Pulmonary artery endothelial cell (primary cell): ENCODE data around the gene TOLLIP. TPM values are rescaled to one million over a fixed set of nuclear protein-coding genes. Genes with fewer than 3 reads are reported as not detected.
"Not testable (repeated sequence)": the region's sequence is repeated elsewhere in the genome, so short reads cannot be mapped to it uniquely, and the experiment has no call there.

ENCODE experiments used
- DNase-seq: peaks from one replicate; pipeline ENCODE4 v3.0.0-alpha.2; 2011; ENCODE audit warnings: low read depth, low spot score
- total RNA-seq: library from RNA; depleted of rRNA; stranded (reverse); fragments of >200 nt; gene quantifications from 2 replicates; pipeline ENCODE4 v1.2.3, GENCODE V29; 2014

The TOLLIP gene
- total RNA-seq, 1 donor from 2014 or later: 26.0 TPM

DNA sequence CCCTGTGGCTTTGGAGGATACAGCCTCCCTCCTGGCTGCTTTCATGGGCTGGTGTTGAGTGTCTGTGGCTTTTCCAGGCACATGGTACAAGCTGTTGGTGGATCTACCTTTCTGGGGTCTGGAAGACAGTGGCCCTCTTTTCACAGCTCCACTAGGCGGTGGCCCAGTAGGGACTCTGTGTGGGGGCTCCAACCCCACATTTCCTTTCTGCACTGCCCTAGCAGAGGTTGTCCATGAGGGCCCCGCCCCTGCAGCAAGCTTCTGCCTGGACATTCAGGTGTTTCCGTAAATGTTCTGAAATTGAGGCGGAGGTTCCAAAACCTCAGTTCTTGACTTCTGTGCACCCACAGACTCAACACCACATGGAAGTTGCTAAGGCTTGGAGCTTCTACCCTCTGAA, 44.0 kb downstream of the TOLLIP start:
- DNase-seq: not testable (repeated sequence)

- DNase-seq: peak; percentile 43
Measured at GRCh38 chr11:1264444-1264843, 45.0 kb downstream of the TOLLIP start.

DNA sequence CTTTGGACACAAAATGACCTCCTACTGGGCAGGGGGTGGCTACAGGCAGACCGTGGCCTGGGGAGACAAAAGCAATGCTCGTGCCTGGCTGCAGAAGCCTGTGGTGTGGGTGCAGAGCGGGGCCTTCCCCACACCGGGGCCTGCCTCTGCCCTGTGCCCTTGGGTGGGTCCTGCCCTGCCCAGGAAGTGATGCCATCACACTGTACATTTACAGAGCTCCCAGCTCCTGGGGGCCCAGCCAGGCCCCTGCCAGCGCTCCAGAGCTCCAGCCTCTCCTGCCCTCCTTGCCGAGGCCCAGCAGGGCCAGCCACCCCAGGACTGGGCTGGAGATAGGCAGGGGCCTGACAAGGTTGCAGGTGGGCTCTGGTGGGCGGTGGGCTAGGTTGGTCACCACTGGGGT, 46.4 kb downstream of the TOLLIP start:
- DNase-seq: no peak

GRCh38 chr11:1262172-1263006, 47.0 kb downstream of the TOLLIP start:
- DNase-seq: peak; percentile 74

DNA sequence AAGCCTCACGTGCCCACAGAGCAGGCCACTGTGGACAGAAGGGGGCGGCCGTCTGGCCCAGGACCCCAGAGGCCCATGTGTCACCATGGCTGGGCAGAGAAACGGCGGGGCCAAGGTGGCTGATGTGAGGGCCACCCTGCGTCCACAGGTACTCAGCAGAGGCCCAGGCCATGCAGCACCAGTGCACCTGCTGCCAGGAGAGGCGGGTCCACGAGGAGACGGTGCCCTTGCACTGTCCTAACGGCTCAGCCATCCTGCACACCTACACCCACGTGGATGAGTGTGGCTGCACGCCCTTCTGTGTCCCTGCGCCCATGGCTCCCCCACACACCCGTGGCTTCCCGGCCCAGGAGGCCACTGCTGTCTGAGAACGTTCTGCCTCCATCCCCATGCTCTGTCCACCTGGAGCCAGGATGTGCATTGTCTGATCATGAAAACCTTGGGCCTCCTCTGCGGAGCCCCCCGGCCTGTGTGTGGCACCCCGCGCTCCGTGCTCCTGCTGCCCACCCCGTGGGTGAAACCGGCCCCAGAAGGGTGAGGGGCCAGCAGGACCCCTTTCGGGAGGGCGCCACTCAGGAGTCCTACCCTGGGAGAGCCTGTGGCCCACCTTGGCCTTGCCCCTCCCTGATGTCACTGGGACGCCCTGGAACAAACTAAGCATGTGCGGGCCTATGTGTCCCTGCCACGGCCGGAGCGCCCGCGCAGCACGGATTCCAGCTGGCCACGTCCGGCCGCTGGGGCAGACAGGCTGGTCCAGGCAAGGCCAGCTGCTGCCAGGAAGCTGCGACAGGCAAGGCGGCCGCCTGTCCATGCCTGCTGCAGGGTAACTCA, 48.0 kb downstream of the TOLLIP start:
- DNase-seq: no peak

- no peak for DNase-seq
Measured at GRCh38 chr11:1260620-1261019, 48.8 kb downstream of the TOLLIP start.

GRCh38 chr11:1260023-1260501, 49.4 kb downstream of the TOLLIP start:
- no peak for DNase-seq

DNA sequence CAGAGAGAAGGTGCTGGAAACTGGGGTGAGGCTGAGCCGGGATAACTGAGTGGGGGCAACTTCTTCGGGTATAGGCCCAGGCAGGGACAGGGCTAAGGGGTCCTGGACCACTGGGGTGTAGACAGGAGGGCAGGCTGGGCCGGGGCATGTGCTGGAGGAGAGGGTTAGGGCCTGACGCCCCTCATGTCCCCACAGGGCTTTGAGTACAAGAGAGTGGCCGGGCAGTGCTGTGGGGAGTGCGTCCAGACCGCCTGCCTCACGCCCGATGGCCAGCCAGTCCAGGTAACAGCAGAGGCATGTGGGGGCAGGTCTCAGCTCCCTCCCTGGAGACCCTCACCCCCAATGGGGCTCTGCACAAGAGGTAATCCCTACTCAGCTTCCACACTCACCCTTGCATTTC, 49.9 kb downstream of the TOLLIP start:
- no peak for DNase-seq

- DNase-seq: no peak
Measured at GRCh38 chr11:1259076-1259461, 50.4 kb downstream of the TOLLIP start.

DNA sequence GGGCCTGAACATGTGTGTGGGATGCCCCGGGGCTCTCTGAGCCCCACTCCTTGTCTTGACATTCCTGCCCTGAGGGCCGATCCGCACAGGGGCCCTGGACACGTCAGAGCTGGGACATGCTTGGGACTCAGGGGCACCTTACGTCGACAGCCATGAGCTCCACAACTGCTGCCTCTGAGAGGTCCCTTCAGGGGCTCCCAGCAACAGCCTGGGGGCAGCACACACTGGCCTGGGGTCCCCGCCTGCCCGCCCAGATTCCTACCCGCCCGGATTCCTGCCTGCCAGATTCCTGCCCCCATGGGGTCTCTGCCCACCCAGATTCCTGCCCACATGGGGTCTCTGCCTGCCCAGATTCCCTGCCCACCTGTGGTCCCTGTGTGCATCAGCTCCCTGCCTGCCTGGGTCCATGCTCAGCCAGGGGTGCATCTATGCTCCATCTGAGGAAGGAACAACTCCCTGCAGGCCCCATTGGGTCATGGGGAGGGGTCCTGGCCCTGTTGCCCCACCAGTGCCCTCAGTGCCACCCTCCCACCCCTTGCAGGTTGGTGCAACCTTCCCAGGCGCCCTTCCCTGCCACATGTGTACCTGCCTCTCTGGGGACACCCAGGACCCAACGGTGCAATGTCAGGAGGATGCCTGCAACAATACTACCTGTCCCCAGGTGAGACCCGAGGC, 50.9 kb downstream of the TOLLIP start:
- no peak for DNase-seq

DNA sequence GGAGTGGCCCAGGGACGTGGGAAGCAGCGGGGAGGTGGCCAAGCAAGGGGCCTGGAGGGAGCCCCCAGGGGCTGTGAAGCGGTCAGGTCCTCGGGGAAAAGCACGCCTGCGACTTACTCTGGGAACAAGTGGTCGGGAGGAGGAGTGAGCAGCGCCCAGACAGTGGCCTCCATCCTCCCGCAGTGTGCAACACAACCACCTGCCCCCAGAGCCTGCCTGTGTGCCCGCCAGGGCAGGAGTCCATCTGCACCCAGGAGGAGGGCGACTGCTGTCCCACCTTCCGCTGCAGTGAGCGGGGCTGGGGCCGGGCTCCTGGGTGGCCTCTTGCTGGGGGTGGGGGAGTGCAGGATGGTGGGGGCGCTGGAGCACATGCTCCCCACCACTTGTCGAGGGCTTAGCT, 51.5 kb downstream of the TOLLIP start:
- DNase-seq: no peak

DNA sequence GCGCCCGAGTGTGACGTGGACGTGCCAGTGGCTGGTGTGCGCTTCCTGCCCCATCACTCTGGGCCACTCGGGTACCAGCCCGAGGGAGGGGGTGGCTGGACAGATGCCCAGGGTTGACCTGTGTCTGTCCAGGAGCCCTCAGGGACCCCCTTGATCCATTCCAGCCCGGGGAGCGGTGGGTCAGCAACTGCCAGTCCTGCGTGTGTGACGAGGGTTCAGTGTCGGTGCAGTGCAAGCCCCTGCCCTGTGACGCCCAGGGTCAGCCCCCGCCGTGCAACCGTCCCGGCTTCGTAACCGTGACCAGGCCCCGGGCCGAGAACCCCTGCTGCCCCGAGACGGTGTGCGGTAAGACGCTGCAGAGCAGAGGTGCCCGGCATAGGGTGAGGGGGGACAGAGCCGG, 52.1 kb downstream of the TOLLIP start:
- DNase-seq: no peak

- no peak for DNase-seq
Measured at GRCh38 chr11:1256257-1257045, 53.0 kb downstream of the TOLLIP start.

GRCh38 chr11:1255151-1255550, 54.3 kb downstream of the TOLLIP start:
- no peak for DNase-seq

- DNase-seq: no peak
Measured at GRCh38 chr11:1254733-1255132, 54.7 kb downstream of the TOLLIP start.

DNA sequence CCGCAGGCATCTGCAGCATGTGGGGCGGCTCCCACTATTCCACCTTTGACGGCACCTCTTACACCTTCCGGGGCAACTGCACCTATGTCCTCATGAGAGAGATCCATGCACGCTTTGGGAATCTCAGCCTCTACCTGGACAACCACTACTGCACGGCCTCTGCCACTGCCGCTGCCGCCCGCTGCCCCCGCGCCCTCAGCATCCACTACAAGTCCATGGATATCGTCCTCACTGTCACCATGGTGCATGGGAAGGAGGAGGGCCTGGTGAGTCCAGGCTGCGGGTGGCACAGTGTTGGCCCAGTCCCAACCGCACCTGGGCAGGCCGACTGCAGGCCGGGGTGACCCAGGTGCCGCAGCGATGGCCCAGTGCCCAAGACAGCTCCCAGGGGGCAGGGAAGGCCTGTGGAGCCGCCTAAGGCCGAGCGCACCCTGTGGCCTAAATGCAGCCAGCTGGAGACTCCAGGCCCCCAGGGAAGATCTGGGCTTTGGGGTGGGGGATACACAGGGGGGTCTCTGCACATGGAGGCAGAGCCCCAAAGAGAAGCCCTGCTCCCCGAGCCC, 55.3 kb downstream of the TOLLIP start:
- no peak for DNase-seq

GRCh38 chr11:1253103-1253485, 56.3 kb downstream of the TOLLIP start:
- no peak for DNase-seq

DNA sequence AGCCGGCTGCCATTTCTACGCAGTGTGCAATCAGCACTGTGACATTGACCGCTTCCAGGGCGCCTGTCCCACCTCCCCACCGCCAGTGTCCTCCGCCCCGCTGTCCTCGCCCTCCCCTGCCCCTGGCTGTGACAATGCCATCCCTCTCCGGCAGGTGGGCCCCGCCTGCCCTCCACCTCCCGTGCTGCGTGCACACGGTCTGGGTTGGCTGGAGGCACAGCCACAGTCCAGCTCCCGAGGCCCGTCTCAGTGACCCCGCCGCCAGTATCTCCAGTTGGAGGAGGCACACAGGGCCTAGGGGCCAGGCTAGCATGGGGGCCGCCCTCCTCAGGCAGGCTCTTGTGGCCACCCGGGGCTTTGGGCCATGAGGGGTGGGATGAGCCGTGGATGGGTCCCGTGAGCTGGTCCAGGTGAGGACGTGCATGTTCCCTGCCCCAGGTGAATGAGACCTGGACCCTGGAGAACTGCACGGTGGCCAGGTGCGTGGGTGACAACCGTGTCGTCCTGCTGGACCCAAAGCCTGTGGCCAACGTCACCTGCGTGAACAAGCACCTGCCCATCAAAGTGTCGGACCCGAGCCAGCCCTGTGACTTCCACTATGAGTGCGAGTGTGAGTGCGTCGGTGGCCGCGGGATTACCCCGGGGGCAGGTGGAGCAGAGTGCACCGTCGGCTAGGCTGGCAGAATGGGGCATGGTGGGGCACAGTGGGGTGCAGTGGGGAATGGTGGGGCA, 56.9 kb downstream of the TOLLIP start:
- no peak for DNase-seq

GRCh38 chr11:1251236-1251770, 58.1 kb downstream of the TOLLIP start:
- DNase-seq: no peak

GRCh38 chr11:1250411-1250810, 59.0 kb downstream of the TOLLIP start:
- DNase-seq: not testable (repeated sequence)
